ENCODE data around the gene GJD3.
"Not testable (repeated sequence)": the region's sequence is repeated elsewhere in the genome, so short reads cannot be mapped to it uniquely, and the experiment has no call there.

GJD3 gene

DNA sequence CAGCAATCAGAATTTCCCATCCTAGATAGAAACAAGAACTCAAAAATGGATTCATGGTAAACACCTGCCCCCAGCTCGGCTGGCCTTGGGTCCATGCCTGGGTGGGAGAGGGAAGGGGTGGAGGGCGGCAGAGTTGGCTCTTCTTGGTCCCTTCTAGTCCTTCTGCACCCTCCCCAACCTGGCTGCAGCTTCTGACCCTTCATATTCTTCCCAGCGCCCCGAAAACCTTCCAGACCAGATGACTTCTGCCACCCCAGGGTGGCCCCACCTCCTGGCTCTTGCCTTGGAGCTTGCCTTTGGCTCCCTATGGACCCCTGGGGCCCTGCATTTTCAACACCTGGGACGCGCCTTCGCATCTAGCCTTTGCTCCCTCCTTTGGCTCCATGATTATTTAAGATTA is 5.4 kb upstream of the GJD3 start:
- no peak for DNase-seq (ENCODE audit: low read depth in 3 of 3)

DNA sequence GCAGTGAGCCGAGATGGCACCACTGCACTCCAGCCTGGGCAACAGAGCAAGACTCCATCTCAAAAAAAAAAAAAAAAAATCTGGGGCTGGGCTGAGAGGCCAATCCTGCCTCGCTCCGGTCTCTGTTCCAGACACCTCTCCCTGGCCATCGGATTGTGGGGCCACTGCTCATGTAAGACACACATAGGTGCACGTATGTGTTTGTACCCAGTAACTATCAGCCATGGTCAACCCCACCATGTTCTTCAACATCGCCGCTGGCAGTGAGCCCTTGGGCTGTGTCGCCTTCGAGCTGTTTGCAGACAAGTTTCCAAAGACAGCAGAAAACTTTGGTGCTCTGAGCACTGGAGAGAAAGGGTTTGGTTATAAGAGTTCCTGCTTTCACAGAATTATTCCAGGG is 3.2 kb upstream of the GJD3 start:
- DNase-seq (ENCODE audit: low read depth in 3 of 3), result not testable (repeated sequence)

DNA sequence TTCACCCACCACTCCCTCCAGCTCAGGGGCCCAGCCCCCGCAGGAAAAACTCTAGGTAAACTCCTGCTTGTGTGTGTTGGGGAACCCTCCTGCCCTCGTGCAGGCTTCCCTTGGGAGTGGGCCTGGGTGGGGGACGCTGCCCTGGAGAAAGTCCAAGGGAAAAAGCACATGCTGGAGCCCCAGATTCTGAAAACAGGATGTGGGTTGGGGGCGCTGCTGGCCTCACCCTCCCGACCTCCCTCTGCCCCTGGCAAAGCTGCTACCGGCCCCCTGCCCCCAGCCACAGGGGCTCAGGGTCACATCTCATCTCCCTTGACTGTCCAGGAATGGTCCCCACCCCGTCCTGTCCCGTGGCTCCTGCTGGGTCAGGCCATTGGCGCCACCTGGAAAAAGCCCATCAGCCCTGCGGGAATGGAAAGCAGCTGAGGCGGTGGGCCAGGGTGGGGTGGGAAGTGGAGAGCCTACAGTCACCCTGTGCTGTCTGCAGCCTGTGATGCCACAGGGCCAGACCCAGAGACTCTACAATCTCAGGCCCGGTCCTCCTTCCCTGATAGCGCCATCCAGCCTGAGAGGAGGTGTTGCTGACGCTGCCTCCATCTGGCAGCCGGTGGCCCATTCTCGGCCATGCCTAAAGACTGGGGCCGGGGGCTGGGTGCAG is 2.5 kb upstream of the GJD3 start:
- DNase-seq (ENCODE audit: low read depth in 3 of 3), result no peak

DNA sequence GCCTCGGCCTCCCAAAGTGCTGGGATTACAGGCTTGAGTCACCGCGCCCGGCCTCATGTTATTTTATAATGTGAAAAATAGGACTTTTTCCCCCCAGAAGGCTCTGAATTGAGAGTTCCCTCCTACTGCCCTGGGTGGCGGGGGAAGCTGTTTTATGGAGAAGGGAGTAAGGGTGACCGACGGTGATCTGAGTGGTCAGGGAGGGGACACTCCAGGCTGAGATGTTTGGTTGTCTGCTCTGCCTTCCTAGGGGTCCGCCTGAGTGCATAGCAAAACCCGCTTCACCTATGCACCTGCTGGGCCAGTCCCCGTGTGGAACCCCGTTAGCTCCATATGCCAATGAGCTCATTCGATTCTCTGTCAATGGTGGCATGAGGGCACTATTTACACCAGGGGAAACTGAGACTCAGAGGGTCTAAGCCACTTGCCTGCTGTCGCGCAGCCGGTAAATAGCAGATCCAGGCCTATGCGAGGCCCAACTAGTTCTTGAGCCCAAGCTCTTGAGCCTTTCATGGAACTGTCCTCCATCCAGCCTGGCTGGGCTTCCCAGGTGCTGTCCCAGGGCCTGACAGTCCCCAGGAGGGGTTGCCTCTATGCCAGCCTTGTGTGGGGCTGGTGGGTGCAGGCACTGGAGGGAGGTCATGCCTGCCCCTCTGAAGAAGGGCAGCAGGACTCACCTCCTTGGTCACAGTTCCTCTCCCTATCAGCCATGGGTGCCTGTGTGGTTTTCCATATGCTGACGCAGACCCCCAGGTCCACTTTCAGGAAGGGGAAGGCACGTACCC is 1.7 kb upstream of the GJD3 start:
- no peak for DNase-seq (ENCODE audit: low read depth in 3 of 3)

DNA sequence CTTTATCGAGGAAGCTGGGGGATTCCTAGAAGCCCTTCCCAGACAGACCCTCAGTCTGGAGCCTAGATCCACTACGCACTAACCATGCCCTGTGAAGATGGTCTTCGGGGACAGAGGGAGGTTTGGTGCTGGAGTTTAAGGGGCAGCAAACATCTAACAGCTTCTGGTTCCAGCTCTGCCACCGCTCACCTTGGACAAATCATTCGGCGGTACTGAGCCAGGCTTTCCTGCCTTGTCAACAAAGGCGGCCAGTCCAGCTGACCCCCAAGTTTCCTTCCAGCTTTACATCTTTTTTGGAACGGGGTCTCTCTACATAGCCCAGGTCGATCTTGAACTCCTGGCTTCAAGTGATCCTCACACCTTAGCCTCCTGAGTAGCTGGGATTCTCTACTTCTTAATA is 369 bp upstream of the GJD3 start:
- DNase-seq (ENCODE audit: low read depth in 3 of 3), result no peak

DNA sequence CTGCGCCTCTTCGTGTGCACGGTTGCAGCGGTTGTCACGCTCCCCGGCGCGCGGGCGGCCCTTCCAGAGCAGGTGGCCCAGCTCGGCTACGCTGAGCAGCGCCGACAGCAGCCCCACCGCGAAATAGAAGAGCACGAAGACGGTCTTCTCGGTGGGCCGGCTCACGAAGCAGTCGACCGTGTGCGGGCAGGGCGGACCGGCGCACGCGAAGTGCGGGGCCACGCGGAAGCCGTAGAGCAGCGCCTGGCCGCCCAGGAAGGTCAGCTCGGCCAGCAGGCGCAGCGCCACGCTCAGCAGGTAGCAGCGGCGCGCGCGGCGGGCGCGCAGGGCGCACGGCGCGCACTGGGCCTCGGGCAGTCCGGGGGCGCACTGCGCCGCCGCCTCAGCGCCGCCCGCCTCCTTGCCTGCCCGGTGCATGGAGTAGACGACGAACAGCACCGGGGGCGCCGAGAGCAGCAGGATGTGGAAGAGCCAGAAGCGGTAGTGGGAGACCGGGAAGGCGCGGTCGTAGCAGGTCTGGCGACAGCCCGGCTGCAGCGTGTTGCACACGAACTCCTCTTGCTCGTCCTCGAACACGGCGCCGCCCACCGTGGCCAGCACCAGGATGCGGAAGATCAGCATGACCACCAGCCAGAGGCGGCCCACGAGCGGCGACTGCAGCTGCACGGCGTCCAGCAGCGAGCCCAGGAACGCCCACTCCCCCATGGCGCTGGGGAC is 1.3 kb downstream of the GJD3 start:
- DNase-seq (ENCODE audit: low read depth in 3 of 3), result no peak

DNA sequence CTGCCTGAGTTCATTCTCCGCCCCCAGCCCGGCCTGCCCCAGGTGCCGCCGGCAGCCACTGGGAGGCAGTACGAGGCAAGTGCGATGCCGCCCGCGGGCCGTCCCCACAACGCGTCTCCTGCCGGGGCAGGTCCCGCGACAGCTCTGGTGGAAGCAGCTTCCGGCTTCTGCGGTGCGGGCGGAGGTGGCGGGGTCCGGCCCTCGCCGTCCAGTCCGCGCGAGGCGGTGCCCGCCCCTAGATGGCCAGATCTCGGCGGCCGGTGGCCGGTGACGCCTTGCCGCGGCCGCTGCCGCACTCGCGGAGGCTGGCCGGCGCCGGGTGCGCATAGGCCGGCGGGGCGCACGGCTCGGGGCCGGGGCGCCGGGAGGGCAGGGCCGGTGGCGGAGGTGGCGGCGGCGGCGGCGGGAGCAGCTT is 1.8 kb downstream of the GJD3 start:
- DNase-seq (ENCODE audit: low read depth in 3 of 3), result peak; percentile 72 to 87 (median 83)

DNA sequence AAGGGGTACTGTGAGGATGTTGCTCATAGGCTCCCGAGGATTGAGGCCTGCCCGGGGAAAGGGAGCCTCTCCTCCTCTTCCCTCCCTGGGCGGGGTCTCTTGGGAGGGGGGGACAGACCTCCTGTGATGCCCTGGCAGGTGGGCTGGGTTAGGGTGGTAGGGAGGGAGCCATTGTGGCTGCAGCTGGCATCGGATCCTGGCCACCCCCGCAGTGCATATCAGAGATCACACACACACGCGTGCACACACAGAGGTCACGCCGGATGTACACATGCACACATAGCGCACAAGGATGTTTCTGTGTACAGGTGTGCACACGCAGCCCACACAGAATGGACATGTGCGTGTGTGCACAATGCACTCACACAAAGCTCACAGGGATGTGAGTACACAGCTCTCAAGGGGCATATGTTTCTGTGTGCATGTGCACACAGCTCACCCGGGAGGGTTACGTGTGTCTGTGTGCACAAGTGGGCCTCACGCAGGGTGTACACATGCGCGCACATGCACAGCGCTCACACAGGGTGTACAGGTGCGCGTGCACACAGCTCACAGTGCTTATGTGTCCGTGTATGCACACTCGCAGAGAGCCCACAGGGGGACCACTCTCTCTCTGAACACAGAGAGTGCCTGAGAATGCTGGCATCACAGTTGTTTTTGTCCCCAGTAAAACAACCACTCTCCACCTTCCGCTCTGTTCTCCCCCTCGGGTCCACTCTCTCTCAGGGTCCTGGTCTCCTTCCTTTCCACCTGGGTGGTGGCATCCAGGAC is 2.4 kb downstream of the GJD3 start:
- no peak for DNase-seq (ENCODE audit: low read depth in 3 of 3)

DNA sequence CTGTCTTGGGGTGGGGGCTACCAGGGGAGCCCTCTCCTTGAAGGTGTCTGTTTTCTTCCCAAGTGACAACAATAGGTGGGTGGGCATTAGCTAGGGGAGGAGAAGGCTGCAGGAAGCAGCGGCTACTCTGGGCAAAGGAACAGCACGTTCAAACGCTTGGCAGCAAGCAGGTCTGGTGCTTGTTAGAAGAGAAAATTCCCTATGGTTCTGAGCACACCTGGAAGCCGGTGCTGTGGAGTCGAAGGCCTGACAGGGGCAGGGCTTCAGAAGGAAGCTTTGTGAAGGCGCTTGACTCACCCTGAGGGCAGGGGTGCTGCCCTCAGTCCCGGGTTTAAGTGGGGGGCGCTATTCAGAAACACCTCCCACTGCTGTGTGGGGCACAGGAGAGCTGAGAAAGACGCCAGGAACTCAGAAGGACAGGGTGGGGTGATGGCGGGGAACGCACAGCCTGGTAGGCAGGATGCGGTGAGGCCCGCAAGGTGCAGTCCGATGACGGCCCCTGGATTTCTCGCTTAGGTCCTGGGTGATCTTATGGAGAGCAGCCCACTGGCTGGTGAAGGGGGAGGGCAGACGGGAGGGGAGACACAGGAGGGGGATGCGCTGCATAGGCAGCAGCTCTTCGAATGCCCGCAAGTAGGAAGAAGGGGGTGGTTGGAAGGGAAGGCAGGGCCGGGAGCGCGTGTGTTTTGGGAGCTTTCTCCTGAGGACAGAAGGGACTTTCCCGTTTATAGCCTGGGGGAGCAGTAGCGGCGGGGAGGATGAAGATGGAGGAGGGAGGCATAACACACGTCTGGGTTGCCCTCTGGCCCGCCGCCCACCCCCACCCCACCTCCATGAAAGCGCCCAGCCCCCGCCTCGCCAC is 3.2 kb downstream of the GJD3 start:
- no peak for DNase-seq (ENCODE audit: low read depth in 3 of 3)

DNA sequence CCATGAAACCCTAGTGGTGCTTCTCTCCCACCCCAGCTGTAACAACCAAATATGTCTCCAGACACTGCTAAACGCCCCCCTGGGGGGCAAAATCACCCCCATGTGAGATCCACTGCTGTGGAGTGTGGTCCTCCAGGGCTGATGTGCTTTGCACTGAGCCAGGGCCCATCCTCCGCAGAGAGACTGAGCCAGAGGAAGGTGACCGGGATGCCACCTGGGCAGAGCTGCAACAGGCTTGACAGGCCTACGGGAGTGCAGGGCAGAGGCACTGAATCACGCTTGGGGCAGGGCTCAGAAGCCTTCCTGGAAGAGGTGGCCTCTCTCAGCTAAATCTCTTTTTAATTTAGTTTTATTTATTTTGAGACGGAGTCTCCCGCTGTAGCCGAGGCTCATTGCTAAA is 4.4 kb downstream of the GJD3 start:
- DNase-seq (ENCODE audit: low read depth in 3 of 3), result no peak

DNA sequence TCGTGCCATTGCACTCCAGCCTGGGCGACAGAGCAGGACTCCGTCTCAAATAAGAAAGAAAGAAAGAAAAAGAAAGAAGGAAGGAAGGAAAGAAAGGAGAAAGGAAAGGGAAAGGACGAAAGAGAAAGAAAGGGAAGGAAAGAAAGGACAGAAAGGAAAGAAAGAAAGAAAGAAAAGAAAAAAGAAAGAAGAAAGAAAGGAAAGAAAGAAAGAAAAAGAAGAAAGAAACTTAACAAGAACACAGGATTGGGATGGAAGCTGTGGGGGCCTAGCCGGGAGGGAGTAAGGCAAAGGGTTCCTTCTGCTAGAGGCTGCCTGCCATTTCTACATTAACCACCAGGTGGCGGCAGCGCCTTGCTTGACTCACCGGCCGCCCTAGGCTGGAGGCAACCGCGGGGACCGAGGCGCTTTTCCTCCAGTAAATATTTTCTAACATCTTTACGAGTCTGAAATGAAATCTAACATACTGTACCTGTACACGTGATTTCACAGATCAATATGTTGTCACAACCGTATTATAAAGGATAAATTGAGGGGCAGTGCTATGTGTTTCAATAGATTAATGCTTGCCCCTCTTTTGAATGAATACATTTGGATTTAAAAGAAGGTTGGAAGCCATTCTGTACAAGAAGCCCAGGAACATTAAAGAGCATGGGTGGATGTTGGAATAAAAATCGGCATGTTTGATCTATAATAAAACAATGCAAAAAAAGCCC is 6.1 kb downstream of the GJD3 start:
- DNase-seq (ENCODE audit: low read depth in 3 of 3), result peak; percentile 76 to 87 (median 84)

DNA sequence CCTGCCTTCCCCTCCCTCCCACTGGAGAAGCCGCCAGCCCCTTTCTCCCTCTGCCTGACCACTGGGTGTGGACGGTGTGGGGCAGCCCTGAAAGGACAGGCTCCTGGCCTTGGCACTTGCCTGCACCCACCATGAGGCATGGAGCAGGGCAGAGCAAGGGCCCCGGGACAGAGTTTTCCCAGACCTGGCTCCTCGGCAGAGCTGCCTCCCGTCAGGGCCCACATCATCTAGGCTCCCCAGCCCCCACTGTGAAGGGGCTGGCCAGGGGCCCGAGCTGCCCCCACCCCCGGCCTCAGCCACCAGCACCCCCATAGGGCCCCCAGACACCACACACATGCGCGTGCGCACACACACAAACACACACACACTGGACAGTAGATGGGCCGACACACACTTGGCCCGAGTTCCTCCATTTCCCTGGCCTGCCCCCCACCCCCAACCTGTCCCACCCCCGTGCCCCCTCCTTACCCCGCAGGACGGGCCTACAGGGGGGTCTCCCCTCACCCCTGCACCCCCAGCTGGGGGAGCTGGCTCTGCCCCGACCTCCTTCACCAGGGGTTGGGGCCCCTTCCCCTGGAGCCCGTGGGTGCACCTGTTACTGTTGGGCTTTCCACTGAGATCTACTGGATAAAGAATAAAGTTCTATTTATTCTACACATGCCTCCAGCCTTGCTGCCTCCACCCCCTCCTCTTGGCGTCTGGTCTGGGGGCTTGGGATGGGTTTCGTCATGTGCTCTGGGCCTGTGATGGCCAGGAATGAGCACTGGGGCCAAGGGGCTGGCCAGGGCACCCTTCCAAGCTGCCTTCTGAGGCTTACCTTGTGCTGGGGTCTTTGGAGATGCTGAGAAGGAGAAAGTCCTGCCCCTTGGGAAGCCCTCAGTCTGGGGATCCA is 7.3 kb downstream of the GJD3 start:
- no peak for DNase-seq (ENCODE audit: low read depth in 3 of 3)

DNA sequence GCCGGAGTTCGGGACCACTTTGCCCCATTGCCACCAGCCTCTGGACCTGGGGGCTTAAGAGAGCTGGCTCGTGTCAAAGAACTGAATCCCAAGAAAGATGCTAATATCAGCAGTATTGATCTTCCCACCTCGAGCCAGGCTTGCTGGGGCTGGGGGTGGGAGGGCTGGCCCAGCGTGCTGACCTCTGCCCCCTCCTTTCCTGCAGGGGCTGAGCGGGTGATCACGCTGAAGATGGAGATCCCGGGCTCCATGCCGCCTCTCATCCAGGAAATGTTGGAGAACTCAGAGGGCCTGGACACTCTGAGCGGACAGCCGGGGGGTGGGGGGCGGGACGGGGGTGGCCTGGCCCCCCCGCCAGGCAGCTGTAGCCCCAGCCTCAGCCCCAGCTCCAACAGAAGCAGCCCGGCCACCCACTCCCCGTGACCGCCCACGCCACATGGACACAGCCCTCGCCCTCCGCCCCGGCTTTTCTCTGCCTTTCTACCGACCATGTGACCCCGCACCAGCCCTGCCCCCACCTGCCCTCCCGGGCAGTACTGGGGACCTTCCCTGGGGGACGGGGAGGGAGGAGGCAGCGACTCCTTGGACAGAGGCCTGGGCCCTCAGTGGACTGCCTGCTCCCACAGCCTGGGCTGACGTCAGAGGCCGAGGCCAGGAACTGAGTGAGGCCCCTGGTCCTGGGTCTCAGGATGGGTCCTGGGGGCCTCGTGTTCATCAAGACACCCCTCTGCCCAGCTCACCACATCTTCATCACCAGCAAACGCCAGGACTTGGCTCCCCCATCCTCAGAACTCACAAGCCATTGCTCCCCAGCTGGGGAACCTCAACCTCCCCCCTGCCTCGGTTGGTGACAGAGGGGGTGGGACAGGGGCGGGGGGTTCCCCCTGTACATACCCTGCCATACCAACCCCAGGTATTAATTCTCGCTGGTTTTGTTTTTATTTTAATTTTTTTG is 8.5 kb downstream of the GJD3 start:
- DNase-seq (ENCODE audit: low read depth in 3 of 3), result no peak

DNA sequence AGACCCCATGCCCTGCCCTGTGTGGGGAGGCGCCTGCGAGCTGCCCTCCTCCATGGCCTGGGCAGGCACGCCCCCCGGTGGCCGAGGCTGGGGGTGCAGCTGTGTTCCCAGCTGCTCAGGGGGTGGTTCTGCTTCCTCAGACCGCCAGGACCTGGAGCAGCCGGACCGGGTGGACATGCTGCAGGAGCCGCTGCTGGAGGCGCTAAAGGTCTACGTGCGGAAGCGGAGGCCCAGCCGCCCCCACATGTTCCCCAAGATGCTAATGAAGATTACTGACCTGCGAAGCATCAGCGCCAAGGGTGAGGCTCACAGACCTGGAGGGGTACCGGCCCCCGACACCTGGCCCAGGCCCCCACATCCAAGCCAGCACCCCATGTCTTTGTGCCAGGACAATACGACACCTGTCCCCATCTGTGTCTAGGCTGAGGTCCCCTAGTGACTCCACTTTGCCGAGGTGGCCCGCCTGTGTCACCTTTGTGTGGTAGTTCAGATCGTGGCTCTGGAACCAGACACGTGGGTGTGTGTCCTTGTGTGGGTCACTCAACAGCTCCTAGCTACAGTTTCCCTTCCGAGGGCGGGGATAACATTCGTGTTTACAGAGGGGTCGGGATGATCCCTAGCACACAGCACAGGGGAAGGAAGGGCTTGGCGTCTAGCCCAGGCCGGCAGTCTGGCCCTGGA is 9.3 kb downstream of the GJD3 start:
- DNase-seq (ENCODE audit: low read depth in 3 of 3), result peak; percentile 51 to 68 (median 64)

DNA sequence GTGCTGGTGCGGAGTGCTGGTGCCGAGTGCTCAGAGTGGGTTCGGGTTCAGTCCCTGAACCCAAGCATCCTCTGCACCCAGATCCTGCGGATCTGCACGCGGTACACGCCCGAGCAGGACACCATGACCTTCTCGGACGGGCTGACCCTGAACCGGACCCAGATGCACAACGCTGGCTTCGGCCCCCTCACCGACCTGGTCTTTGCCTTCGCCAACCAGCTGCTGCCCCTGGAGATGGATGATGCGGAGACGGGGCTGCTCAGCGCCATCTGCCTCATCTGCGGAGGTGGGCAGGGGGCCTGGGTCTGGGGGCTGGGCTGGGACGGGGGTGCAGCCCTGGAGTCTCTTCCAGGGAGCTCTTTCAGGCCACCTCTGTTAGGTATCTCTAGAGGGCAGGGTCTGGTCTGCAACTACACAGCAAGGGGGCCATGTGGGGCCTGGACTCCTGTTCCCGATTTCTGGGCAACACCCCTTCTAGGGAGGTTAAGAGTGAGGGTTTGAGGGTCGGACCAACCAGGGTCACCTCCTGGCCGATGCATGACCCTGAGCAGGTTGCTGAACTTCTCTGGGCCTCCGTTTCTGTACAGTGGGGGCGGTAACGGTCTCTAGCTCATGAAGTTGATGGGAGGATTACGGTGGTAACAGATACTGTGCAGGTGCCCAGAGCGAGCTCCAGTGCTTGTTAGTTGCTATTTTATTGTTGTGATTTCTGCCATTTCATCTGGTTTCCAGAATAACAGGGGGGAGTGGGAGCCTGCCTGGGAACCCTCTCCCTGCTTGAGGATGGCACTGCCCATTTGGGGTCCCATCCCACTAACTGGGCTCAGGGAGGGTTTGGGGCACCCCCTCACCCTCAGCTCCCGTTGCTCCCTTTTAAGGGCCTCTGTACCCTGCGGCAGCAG is 10.1 kb downstream of the GJD3 start:
- no peak for DNase-seq (ENCODE audit: low read depth in 3 of 3)

DNA sequence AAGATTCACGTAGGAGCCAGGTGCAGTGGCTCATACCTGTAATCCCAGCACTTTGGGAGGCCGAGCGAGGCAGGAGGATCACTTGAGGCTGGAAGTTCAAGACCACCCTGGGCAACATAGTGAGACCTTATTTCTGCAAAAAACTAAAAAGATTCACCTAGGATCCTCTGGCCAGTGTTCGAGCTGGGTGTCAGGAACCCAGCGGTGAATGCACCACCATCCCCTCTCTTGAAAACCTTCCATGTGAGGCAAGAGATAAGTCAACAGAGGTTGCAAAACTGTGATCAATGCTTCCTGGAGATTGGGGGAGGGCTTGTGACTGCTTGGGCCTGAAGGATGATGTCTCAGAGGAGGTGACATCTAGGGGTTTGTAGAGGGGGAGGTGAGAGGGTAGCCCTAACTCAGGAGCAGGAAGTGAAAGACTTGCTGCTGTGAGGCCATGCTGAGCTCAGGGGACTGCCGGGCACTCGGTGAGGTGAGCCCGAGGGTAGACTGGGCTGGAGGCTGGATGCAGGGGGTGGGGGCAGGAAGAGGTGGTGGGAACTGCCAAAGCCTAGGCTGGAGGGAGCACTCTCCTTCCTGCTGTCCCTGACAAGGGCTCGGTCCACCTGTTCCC is 11.7 kb downstream of the GJD3 start:
- DNase-seq (ENCODE audit: low read depth in 3 of 3), result no peak
